Measurements from ENCODE around the gene EYS. TPM values are rescaled to one million over a fixed set of nuclear protein-coding genes. Genes with fewer than 3 reads are reported as not detected.

EYS gene
- total and polyA plus RNA-seq, 9 of the 15 experiments (the other 6 are each of a cell fraction or from before 2014, with no cell fraction given), result 0.03 to 0.36 (median 0.10) TPM; not detected in 2

DNA sequence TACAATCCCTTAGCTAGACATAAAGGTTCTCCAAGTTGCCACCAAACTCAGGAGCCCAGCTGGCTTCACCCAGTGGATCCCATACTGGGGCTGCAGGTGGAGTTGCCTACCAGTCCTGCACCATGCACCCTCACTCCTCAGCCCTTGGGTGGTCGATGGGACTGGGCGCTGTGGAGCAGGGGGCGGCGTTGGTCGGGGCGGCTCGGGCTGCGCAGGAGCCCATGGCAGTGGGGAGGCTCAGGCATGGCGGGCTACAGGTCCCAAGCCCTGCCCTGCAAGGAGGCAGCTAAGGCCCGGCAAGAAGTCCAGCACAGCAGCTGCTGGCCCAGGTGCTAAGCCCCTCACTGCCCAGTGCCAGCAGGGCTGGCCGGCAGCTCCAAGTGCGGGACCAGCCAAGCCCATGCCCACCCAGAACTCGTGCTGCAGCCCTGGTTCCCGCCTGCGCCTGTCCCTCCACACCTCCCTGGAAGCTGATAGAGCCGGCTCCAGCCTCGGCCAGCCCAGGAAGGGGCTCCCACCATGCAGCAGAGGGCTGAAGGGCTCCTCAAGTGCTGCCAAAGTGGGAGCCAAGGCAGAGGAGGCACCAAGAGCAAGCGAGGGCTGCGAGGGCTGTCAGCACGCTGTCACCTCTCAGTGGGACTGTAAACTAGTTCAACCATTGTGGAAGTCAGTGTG, 1159.3 kb downstream of the EYS start (continued):
- no peak for TF ChIP-seq CCNT2 (IDR thresholded peaks at IDR 0.05; ENCODE audit: borderline replicate concordance, extremely low read depth, insufficient read length, low read depth, low read length)
- no peak for TF ChIP-seq CLOCK (CRISPR knock-in tag; IDR thresholded peaks at IDR 0.05; ENCODE audit: borderline replicate concordance)
- no peak for TF ChIP-seq ZNF316 (IDR thresholded peaks at IDR 0.05)
- no peak for TF ChIP-seq MTA3 (IDR thresholded peaks at IDR 0.05; ENCODE audit: borderline replicate concordance)
- no peak for TF ChIP-seq CBX3 (IDR thresholded peaks at IDR 0.05; ENCODE audit: borderline replicate concordance in 1 of 2, low read length in 2 of 2)
- TF ChIP-seq, protein P1, sequence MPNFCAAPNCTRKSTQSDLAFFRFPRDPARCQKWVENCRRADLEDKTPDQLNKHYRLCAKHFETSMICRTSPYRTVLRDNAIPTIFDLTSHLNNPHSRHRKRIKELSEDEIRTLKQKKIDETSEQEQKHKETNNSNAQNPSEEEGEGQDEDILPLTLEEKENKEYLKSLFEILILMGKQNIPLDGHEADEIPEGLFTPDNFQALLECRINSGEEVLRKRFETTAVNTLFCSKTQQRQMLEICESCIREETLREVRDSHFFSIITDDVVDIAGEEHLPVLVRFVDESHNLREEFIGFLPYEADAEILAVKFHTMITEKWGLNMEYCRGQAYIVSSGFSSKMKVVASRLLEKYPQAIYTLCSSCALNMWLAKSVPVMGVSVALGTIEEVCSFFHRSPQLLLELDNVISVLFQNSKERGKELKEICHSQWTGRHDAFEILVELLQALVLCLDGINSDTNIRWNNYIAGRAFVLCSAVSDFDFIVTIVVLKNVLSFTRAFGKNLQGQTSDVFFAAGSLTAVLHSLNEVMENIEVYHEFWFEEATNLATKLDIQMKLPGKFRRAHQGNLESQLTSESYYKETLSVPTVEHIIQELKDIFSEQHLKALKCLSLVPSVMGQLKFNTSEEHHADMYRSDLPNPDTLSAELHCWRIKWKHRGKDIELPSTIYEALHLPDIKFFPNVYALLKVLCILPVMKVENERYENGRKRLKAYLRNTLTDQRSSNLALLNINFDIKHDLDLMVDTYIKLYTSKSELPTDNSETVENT (CRISPR knock-in tag; IDR thresholded peaks at IDR 0.05), result no peak
- TF ChIP-seq NELFE (IDR thresholded peaks at IDR 0.05; ENCODE audit: insufficient read depth, insufficient read length), result no peak
